22Rv1 (cell line): ENCODE results near the gene NBEAL1.

Source experiments
- ZFX ChIP-seq: fragments of 450-650 bp; IDR thresholded peaks from 2 replicates; pipeline ENCODE4 v1.6.1; 2017; ENCODE audit warnings: antibody characterized with exemption, borderline replicate concordance
- TF ChIP-seq, protein P1 (sequence below): fragments of 450-650 bp; IDR thresholded peaks from 2 replicates; pipeline ENCODE4 v1.5.1; 2017; ENCODE audit warnings: mild to moderate bottlenecking

DNA sequence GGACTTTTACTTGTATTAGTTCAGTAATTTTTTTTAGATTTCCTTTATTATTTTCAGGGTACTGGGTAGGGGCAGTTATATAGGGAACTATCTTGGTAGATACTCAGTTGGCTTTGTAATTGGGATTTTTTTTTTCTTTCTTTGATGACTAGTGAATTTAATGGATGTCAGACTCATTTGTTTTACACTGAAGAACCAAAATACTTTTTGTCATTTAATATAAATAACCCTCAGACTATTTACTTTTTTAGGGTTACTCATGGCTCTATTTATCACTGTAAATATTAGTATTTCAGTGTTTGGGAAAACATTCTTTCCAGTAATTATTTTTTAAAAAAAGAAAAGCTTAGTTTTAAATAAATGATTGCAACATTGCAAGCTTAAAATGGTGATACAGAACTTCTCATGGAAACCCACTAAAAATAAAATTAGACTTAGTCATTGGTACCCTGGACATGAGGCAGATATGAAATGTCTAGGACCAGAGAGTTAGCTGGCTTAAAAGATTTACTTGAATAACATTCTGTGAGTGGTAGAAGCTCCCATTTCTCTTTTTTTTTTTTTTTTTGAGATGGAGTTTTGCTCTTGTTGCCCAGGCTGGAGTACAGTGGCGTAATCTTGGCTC is 149.7 kb downstream of the NBEAL1 start:
- TF ChIP-seq, protein P1, sequence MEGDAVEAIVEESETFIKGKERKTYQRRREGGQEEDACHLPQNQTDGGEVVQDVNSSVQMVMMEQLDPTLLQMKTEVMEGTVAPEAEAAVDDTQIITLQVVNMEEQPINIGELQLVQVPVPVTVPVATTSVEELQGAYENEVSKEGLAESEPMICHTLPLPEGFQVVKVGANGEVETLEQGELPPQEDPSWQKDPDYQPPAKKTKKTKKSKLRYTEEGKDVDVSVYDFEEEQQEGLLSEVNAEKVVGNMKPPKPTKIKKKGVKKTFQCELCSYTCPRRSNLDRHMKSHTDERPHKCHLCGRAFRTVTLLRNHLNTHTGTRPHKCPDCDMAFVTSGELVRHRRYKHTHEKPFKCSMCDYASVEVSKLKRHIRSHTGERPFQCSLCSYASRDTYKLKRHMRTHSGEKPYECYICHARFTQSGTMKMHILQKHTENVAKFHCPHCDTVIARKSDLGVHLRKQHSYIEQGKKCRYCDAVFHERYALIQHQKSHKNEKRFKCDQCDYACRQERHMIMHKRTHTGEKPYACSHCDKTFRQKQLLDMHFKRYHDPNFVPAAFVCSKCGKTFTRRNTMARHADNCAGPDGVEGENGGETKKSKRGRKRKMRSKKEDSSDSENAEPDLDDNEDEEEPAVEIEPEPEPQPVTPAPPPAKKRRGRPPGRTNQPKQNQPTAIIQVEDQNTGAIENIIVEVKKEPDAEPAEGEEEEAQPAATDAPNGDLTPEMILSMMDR: no peak
- no peak for TF ChIP-seq ZFX
